ENCODE measurements around the gene PLPPR1.

Gene PLPPR1

GRCh38 chr9:101360647-101361046, 332.1 kb downstream of the PLPPR1 start:
- TF ChIP-seq, protein P1, sequence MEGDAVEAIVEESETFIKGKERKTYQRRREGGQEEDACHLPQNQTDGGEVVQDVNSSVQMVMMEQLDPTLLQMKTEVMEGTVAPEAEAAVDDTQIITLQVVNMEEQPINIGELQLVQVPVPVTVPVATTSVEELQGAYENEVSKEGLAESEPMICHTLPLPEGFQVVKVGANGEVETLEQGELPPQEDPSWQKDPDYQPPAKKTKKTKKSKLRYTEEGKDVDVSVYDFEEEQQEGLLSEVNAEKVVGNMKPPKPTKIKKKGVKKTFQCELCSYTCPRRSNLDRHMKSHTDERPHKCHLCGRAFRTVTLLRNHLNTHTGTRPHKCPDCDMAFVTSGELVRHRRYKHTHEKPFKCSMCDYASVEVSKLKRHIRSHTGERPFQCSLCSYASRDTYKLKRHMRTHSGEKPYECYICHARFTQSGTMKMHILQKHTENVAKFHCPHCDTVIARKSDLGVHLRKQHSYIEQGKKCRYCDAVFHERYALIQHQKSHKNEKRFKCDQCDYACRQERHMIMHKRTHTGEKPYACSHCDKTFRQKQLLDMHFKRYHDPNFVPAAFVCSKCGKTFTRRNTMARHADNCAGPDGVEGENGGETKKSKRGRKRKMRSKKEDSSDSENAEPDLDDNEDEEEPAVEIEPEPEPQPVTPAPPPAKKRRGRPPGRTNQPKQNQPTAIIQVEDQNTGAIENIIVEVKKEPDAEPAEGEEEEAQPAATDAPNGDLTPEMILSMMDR (IDR thresholded peaks at IDR 0.05; ENCODE audit: insufficient read depth, low read length, missing control alignments): no peak
- ChIA-PET CTCF (no interaction called here), POLR2A (no interaction called here)
- no peak for DNase-seq (ENCODE audit: low read depth, low spot score)
- no peak overlapping the region for H3K4me3 ChIP-seq (ENCODE audit: low read depth, low read length)

GRCh38 chr9:101362450-101362849, 333.9 kb downstream of the PLPPR1 start:
- CTCF ChIA-PET: interaction anchor here (1.3 kb wide), 1 partner anchor 11 kb away, joined by 3 read pairs; no protein-coding TSS in a partner anchor
- H3K4me3 ChIP-seq (ENCODE audit: low read depth, low read length): no peak overlapping the region
- no peak for DNase-seq (ENCODE audit: low read depth, low spot score)
- POLR2A ChIA-PET: no interaction called here
- TF ChIP-seq, protein P1 (IDR thresholded peaks at IDR 0.05; ENCODE audit: insufficient read depth, low read length, missing control alignments): no peak

DNA sequence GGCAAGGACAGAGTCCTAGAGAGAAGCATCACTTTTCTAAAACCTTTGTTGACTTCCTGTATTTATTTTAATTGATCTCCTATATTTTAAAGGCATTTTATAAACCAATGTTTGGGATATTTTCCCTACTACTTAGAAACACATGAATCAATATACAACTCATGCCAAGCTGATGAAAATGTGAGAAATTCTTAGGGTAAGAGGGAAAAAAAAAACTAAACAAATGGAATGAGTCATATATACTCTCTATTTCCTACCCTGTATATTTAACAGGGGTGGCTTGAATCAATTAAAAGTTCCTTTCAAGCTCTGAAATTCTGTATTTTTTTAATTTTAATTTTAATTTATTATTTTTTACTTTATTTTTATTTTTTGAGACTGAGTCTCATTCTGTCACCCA, 336.7 kb downstream of the PLPPR1 start:
- H3K4me3 ChIP-seq (ENCODE audit: low read depth, low read length): no peak overlapping the region
- ChIA-PET CTCF (interaction anchor here (1.8 kb wide), 1 partner anchor 23 kb away, joined by 8 read pairs; no protein-coding TSS in a partner anchor), POLR2A (no interaction called here)
- DNase-seq (ENCODE audit: low read depth, low spot score): no peak
- TF ChIP-seq, protein P1 (IDR thresholded peaks at IDR 0.05; ENCODE audit: insufficient read depth, low read length, missing control alignments): no peak

DNA sequence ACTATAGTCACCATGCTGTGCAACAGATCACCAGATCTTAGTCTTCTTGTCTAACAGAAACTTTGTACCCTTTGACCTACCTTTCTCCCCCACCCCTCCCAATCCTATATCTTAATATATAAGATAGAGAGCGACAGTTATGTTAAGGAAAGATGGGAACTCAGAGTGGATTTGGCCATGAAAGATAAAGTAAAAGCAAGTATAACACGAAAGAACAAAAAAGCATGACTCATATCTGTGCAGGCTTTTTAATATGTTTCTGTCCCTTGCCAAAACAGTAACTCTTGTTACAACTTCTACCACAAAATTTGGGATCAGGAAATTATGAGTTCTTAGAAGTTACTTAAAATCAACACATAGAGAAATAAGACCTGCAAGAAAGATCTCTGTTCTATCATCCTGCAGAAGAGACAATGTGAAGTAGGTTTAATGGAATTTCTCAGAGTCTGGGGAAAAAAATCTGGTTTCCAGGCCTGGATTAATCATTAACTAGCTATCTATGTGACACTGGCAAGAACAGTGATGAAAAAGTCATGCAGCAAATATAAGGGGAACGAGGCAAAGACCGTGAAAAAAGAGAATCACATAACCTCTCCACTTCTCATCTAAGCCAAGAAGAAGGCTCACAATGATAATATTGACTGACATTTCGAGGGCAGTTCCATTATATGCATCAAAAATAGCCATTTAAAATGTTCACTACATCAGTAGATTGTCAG, 337.7 kb downstream of the PLPPR1 start:
- ChIA-PET CTCF (no interaction called here), POLR2A (no interaction called here)
- no peak overlapping the region for H3K4me3 ChIP-seq (ENCODE audit: low read depth, low read length)
- DNase-seq (ENCODE audit: low read depth, low spot score): no peak
- TF ChIP-seq, protein P1 (IDR thresholded peaks at IDR 0.05; ENCODE audit: insufficient read depth, low read length, missing control alignments): no peak

DNA sequence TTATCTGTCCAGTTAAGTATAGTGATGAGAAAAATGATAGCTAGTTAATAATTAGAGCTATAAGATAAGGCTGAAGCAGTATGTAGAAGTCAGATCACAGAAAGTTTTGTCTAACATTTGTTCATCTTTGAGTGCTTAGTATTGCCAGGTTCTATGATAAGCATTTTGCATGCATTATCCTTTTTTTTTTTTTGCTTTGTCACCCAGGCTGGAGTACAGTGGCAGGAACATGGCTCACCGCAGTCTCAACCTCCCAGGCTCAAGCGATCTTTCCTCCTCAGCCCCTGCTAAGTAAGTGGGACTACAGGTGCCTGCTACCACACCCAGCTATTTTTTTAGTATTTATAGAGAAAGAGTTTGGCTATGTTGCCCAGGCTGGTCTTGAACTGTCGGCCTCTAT, 338.8 kb downstream of the PLPPR1 start:
- no peak for DNase-seq (ENCODE audit: low read depth, low spot score)
- CTCF ChIA-PET: interaction anchor here (0.6 kb wide), 1 partner anchor 20 kb away, joined by 3 read pairs; no protein-coding TSS in a partner anchor
- H3K4me3 ChIP-seq (ENCODE audit: low read depth, low read length): no peak overlapping the region
- TF ChIP-seq, protein P1 (IDR thresholded peaks at IDR 0.05; ENCODE audit: insufficient read depth, low read length, missing control alignments): no peak
- POLR2A ChIA-PET: no interaction called here

GRCh38 chr9:101369286-101369685, 340.8 kb downstream of the PLPPR1 start:
- DNase-seq (ENCODE audit: low read depth, low spot score): no peak
- ChIA-PET POLR2A (no interaction called here), CTCF (interaction anchor here (0.8 to 1.4 kb wide), 2 partner anchors 20 to 44 kb away, joined by 3 to 4 read pairs; no protein-coding TSS in a partner anchor)
- TF ChIP-seq, protein P1 (IDR thresholded peaks at IDR 0.05; ENCODE audit: insufficient read depth, low read length, missing control alignments): no peak
- H3K4me3 ChIP-seq (ENCODE audit: low read depth, low read length): no peak overlapping the region

All from AG04449 (cell line).